SK-N-SH (cell line): ENCODE data around the gene SFXN5. TPM values are rescaled to one million over a fixed set of nuclear protein-coding genes. Genes with fewer than 3 reads are reported as not detected.

Experiments used
- CTCF ChIA-PET: fragments of 300-600, 350-600 bp; formaldehyde crosslinking; extraction: SDS; loops from one replicate; lab custom pipeline; 2021; lab: Yijun Ruan, JAX
- POLR2A ChIA-PET: fragments of 350-600 bp; sonication (Branson Sonifier 250); formaldehyde crosslinking; extraction: SDS; loops from one replicate; lab custom pipeline; 2020; ENCODE audit warnings: antibody characterized with exemption, inconsistent platforms; lab: Yijun Ruan, JAX
- DNase-seq: peaks from one replicate; pipeline ENCODE4 v3.0.0; 2012
- H2AFZ ChIP-seq: fragments of 200-600 bp; sonication (generic); 2 replicates; pipeline ENCODE4 v1.8.1; 2016; ENCODE audit warnings: antibody characterized with exemption, mild to moderate bottlenecking, low read depth
- H3F3A ChIP-seq: fragments of 200-600 bp; sonication (generic); replicated peaks from 2 replicates; pipeline ENCODE3; 2016; ENCODE audit warnings: antibody characterized with exemption, mild to moderate bottlenecking; ENCODE audit not compliant: insufficient read depth
- H3K27ac ChIP-seq, 2 experiments: fragments of 200-500 bp in 1 of 2; fragments of 200-600 bp in 1 of 2; sonication (Bioruptor generic) in 1 of 2; sonication (generic), shearing (Covaris generic) in 1 of 2; 2 replicates each; pipeline versions ENCODE4 v1.5.1 to v1.6.1; 2014 to 2016; ENCODE audit warnings: low read depth in 2 of 2, inconsistent platforms in 1 of 2, low read length in 1 of 2, mild to moderate bottlenecking in 1 of 2, mixed read lengths in 1 of 2
- H3K27me3 ChIP-seq: fragments of 200-600 bp; sonication (generic), shearing (Covaris generic); 2 replicates; pipeline ENCODE4 v1.6.1; 2016; ENCODE audit warnings: mixed run types; ENCODE audit not compliant: insufficient read depth
- H3K36me3 ChIP-seq, 2 experiments: fragments of 200-500 bp in 1 of 2; fragments of 200-600 bp in 1 of 2; sonication (Bioruptor generic) in 1 of 2; sonication (generic) in 1 of 2; replicated peaks in 1 of 2; 2 replicates each; pipeline versions ENCODE3 to v1.5.1; 2014 to 2016; ENCODE audit warnings: low read length in 1 of 2, mild to moderate bottlenecking in 1 of 2; ENCODE audit not compliant: insufficient read depth in 2 of 2, control insufficient read depth in 1 of 2
- H3K4me1 ChIP-seq, 2 experiments: fragments of 200-500 bp in 1 of 2; fragments of 200-600 bp in 1 of 2; sonication (Bioruptor generic) in 1 of 2; sonication (generic), shearing (Covaris generic) in 1 of 2; 2 replicates each; pipeline versions ENCODE4 v1.5.1 to v1.6.1; 2014 to 2016; ENCODE audit warnings: low read depth in 1 of 2, low read length in 1 of 2, mixed run types in 1 of 2; ENCODE audit not compliant: insufficient read depth in 2 of 2, control insufficient read depth in 1 of 2
- H3K4me2 ChIP-seq: fragments of 200-600 bp; sonication (generic), shearing (Covaris generic); 2 replicates; pipeline ENCODE4 v1.6.1; 2017; ENCODE audit warnings: mixed run types
- H3K4me3 ChIP-seq, 2 experiments: fragments of 200-500 bp in 1 of 2; fragments of 200-600 bp in 1 of 2; sonication (Bioruptor generic) in 1 of 2; sonication (generic), shearing (Covaris generic) in 1 of 2; 2 replicates each; pipeline versions ENCODE4 v1.5.1 to v1.8.1; 2014 to 2016; ENCODE audit warnings: low read depth in 2 of 2, inconsistent platforms in 1 of 2, low read length in 1 of 2, mild to moderate bottlenecking in 1 of 2, mixed read lengths in 1 of 2, moderate library complexity in 1 of 2
- H3K79me2 ChIP-seq: fragments of 200-600 bp; sonication (generic); 2 replicates; pipeline ENCODE4 v1.8.1; 2017; ENCODE audit warnings: mild to moderate bottlenecking; ENCODE audit not compliant: insufficient read depth
- H3K9ac ChIP-seq: fragments of 200-600 bp; sonication (generic); 2 replicates; pipeline ENCODE4 v1.6.1; 2017; ENCODE audit warnings: mixed run types
- H3K9me2 ChIP-seq: fragments of 200-600 bp; sonication (generic); 2 replicates; pipeline ENCODE4 v1.6.1; 2017; ENCODE audit warnings: mixed run types
- H3K9me3 ChIP-seq: fragments of 200-600 bp; sonication (generic); 2 replicates; pipeline ENCODE4 v1.6.1; 2017; ENCODE audit warnings: mixed run types, mild to moderate bottlenecking, moderate library complexity
- H4K20me1 ChIP-seq: fragments of 200-600 bp; sonication (generic); 2 replicates; pipeline ENCODE4 v1.6.1; 2017; ENCODE audit warnings: mild to moderate bottlenecking, mixed run types; ENCODE audit not compliant: insufficient read depth
- CHD2 ChIP-seq: fragments of 150-350 bp; IDR thresholded peaks from 2 replicates; pipeline ENCODE4 v1.6.1; 2018; ENCODE audit warnings: low read length; ENCODE audit not compliant: partially characterized antibody
- ELF1 ChIP-seq: IDR thresholded peaks from 2 replicates; pipeline ENCODE4 v1.4.0; 2012
- EP300 ChIP-seq, 2 experiments: IDR thresholded peaks; 2 replicates each; pipeline versions ENCODE4 v1.4.0 to v1.6.1; 2012; ENCODE audit warnings: borderline replicate concordance in 1 of 2, low read depth in 1 of 2, low read length in 1 of 2
- EZH2phosphoT487 ChIP-seq: fragments of 200-600 bp; sonication (generic); IDR thresholded peaks from 2 replicates; pipeline ENCODE4 v1.6.1; 2017; ENCODE audit warnings: low read depth, mixed run types, mild to moderate bottlenecking, antibody characterized with exemption, moderate library complexity, borderline replicate concordance
- GABPA ChIP-seq: IDR thresholded peaks from 2 replicates; pipeline ENCODE4 v1.4.0; 2012; ENCODE audit warnings: low read depth, mild to moderate bottlenecking
- MAX ChIP-seq: IDR thresholded peaks from 2 replicates; pipeline ENCODE4 v1.4.0; 2012; ENCODE audit warnings: low read depth
- MEF2A ChIP-seq: IDR thresholded peaks from 2 replicates; pipeline ENCODE4 v1.4.0; 2012; ENCODE audit warnings: low read depth, borderline replicate concordance
- MXI1 ChIP-seq: IDR thresholded peaks from 2 replicates; pipeline ENCODE4 v1.6.1; 2012; ENCODE audit warnings: mild to moderate bottlenecking, low read depth, low read length, improper control_type of control experiment
- NRF1 ChIP-seq: IDR thresholded peaks from 2 replicates; pipeline ENCODE4 v1.6.1; 2012; ENCODE audit warnings: low read depth, mild to moderate bottlenecking, low read length
- RAD21 ChIP-seq: IDR thresholded peaks from 2 replicates; pipeline ENCODE4 v1.6.1; 2012; ENCODE audit warnings: mild to moderate bottlenecking, low read length
- REST ChIP-seq: IDR thresholded peaks from 2 replicates; pipeline ENCODE4 v1.6.1; 2012; ENCODE audit warnings: mild to moderate bottlenecking, low read depth, low read length, moderate library complexity
- TCF12 ChIP-seq: IDR thresholded peaks from 2 replicates; pipeline ENCODE4 v1.4.0; 2012
- TEAD4 ChIP-seq: IDR thresholded peaks from 2 replicates; pipeline ENCODE4 v1.4.0; 2012; ENCODE audit warnings: mild to moderate bottlenecking, borderline replicate concordance; ENCODE audit not compliant: insufficient read depth
- USF1 ChIP-seq: IDR thresholded peaks from 2 replicates; pipeline ENCODE4 v1.4.0; 2012; ENCODE audit warnings: low read depth, borderline replicate concordance
- ZBTB33 ChIP-seq: IDR thresholded peaks from 2 replicates; pipeline ENCODE4 v1.4.0; 2012; ENCODE audit warnings: low read depth, borderline replicate concordance
- WGBS: methylation state at CpG from one replicate; pipeline ENCODE4 v1.1.6; 2017; ENCODE audit warnings: low lambda C conversion rate; 5-methylcytosine and 5-hydroxymethylcytosine counted together
- polyA plus RNA-seq, 3 experiments: library from polyadenylated mRNA; depleted of rRNA; stranded (reverse); fragments of >200 nt; gene quantifications; 2 replicates each; pipeline ENCODE4 v1.2.3, GENCODE V29; 2012

The SFXN5 gene
- polyA plus RNA-seq, 1 of the 3 experiments (the other 2 are of a cell fraction): 9.9 TPM

- Histone ChIP-seq H3K79me2 (peaks cover 49% of the 10 kb centered on the region), H3K4me1 (peaks cover 3 to 15% of the 10 kb centered on the region in 2 experiments; a peak in 2 of 4 replicates), H3K27ac (peak overlapping the region; percentile 67 to 81; a peak in 3 of 4 replicates), H3K4me2 (peak overlapping the region; percentile 99), H4K20me1 (no peaks in the 10 kb centered on the region), H3K9me2 (no peaks in the 10 kb centered on the region), H3F3A (no peaks in the 10 kb centered on the region), H2AFZ (peak overlapping the region; percentile 71), H3K9ac (peak overlapping the region; percentile 90), H3K36me3 (peaks cover 0 to 3% of the 10 kb centered on the region in 2 experiments), H3K9me3 (no peaks in the 10 kb centered on the region), H3K4me3 (peak overlapping the region; percentile 92 to 98), H3K27me3 (no peaks in the 10 kb centered on the region)
- CTCF ChIA-PET: interaction anchor here (0.6 to 2.9 kb wide), 6 partner anchors 15 to 483 kb away, joined by 3 to 12 read pairs (median 6); no protein-coding TSS in a partner anchor
- TF ChIP-seq MEF2A (no peak), TCF12 (no peak), NRF1 (no peak), EZH2phosphoT487 (no peak), MXI1 (0 out of 2 replicates have a peak, but pooled peaks have one; percentile 20), ELF1 (no peak), TEAD4 (no peak), RAD21 (no peak)
- 0% methylated on average over 15 of the region's 83 CpGs for WGBS
- POLR2A ChIA-PET: interaction anchor here (0.6 kb wide), 1 partner anchor 41 kb away, joined by 3 read pairs; no protein-coding TSS in a partner anchor
- peak; percentile 81 for DNase-seq
Observed at GRCh38 chr2:73070643-73071359, 711 bp downstream of the SFXN5 start.

- Histone ChIP-seq H4K20me1 (no peaks in the 10 kb centered on the region), H3K4me1 (peaks cover 3 to 15% of the 10 kb centered on the region in 2 experiments; a peak in 2 of 4 replicates), H3K27ac (peak overlapping the region in 1 of 2 experiments; percentile 81; a peak in 3 of 4 replicates), H3K9me2 (no peaks in the 10 kb centered on the region), H3K9me3 (no peaks in the 10 kb centered on the region), H3F3A (no peaks in the 10 kb centered on the region), H3K27me3 (no peaks in the 10 kb centered on the region), H3K79me2 (peaks cover 57% of the 10 kb centered on the region), H2AFZ (peak overlapping the region; percentile 71), H3K9ac (peak overlapping the region; percentile 90), H3K4me3 (peak overlapping the region; percentile 92 to 98), H3K4me2 (peak overlapping the region; percentile 99), H3K36me3 (peaks cover 0 to under 1% of the 10 kb centered on the region in 2 experiments)
- TF ChIP-seq USF1 (no peak), GABPA (no peak), MEF2A (no peak), REST (no peak), ZBTB33 (no peak), CHD2 (no peak), MAX (no peak), MXI1 (no peak), EP300 (IDR thresholded peaks at IDR 0.05; ENCODE audit: borderline replicate concordance in 1 of 2, low read depth in 1 of 2, low read length in 1 of 2) (no peak)
- ChIA-PET CTCF (interaction anchor here (1.0 to 2.9 kb wide), 3 partner anchors 16 to 177 kb away, joined by 5 to 12 read pairs (median 5); no protein-coding TSS in a partner anchor), POLR2A (no interaction called here)
- WGBS: 27% methylated on average over 28 of the region's 29 CpGs
- no peak for DNase-seq
Observed at GRCh38 chr2:73069855-73070642, 1.5 kb downstream of the SFXN5 start.
